PC-3 (cell line): ENCODE results near the gene PSRC1. TPM values are rescaled to one million over a fixed set of nuclear protein-coding genes. Genes with fewer than 3 reads are reported as not detected.

Source experiments
- ATAC-seq: fragments of 200-7000 bp; cut with Tn5 transposase; 2 replicates; pipeline ENCODE4 v1.9.1; 2020; ENCODE audit warnings: mild to moderate bottlenecking, moderate library complexity
- BruUV-seq: library from RNA; stranded (reverse); fragments of 400-500 nt; replicated peaks from 2 replicates; lab custom pipeline; 2021; lab: Mats Ljungman, UMichigan
- CTCF ChIA-PET: fragments of 300-600 bp; sonication (Branson Sonifier 250); formaldehyde crosslinking; loops from one replicate; lab custom pipeline; 2022; ENCODE audit warnings: antibody characterized with exemption; lab: Charles Lee
- POLR2A ChIA-PET: fragments of 300-600 bp; sonication (Branson Sonifier 250); formaldehyde crosslinking; loops from one replicate; lab custom pipeline; 2022; ENCODE audit warnings: antibody characterized with exemption; ENCODE audit not compliant: unreplicated experiment; lab: Charles Lee
- DNase-seq: peaks from one replicate; pipeline ENCODE4 v3.0.0-alpha.2; 2015
- H2AFZ ChIP-seq: fragments of 300-600 bp; sonication (generic); 2 replicates; pipeline ENCODE4 v1.6.0; 2016; ENCODE audit warnings: antibody characterized with exemption, low read length
- H3F3A ChIP-seq: fragments of 300-600 bp; sonication (generic); one replicate; pipeline ENCODE4 v1.6.0; 2017; ENCODE audit warnings: antibody characterized with exemption, low read length, control low read depth, mild to moderate bottlenecking; ENCODE audit not compliant: unreplicated experiment
- H3K27ac ChIP-seq: fragments of 300-600 bp; sonication (generic); 2 replicates; pipeline ENCODE4 v1.5.1; 2016; ENCODE audit warnings: mild to moderate bottlenecking, low read length
- H3K27me3 ChIP-seq: fragments of 300-600 bp; sonication (generic); 2 replicates; pipeline ENCODE4 v1.6.1; 2016; ENCODE audit warnings: low read length, mixed read lengths
- H3K36me3 ChIP-seq: fragments of 300-600 bp; sonication (generic); 2 replicates; pipeline ENCODE4 v1.6.1; 2016; ENCODE audit warnings: low read depth, mixed run types, low read length, mixed read lengths
- H3K4me1 ChIP-seq: fragments of 300-600 bp; sonication (generic); 2 replicates; pipeline ENCODE4 v1.5.1; 2016; ENCODE audit warnings: low read length; ENCODE audit not compliant: insufficient read depth
- H3K4me2 ChIP-seq: fragments of 300-600 bp; sonication (generic); 2 replicates; pipeline ENCODE4 v1.6.0; 2016; ENCODE audit warnings: low read length
- H3K4me3 ChIP-seq: fragments of 300-600 bp; sonication (generic); 2 replicates; pipeline ENCODE4 v1.5.1; 2016; ENCODE audit warnings: mild to moderate bottlenecking, low read length, mixed read lengths
- H3K79me2 ChIP-seq: fragments of 300-600 bp; sonication (generic); 2 replicates; pipeline ENCODE4 v1.6.1; 2017; ENCODE audit warnings: low read length, mixed read lengths
- H3K9ac ChIP-seq: fragments of 300-600 bp; sonication (generic); 2 replicates; pipeline ENCODE4 v1.6.0; 2016; ENCODE audit warnings: mild to moderate bottlenecking, low read length
- H3K9me2 ChIP-seq: fragments of 300-600 bp; sonication (generic); replicated peaks from 2 replicates; pipeline ENCODE4 v1.6.1; 2016; ENCODE audit warnings: mixed run types, low read length, mixed read lengths
- H3K9me3 ChIP-seq: fragments of 300-600 bp; sonication (generic); 2 replicates; pipeline ENCODE4 v1.6.1; 2016; ENCODE audit warnings: low read length, mixed read lengths
- H4K20me1 ChIP-seq: fragments of 300-600 bp; sonication (generic); 2 replicates; pipeline ENCODE4 v1.6.1; 2016; ENCODE audit warnings: low read length, mixed read lengths
- EZH2 ChIP-seq: fragments of 300-600 bp; sonication (generic); IDR thresholded peaks from one replicate; pipeline ENCODE4 v1.6.1; 2017; ENCODE audit warnings: antibody characterized with exemption, mild to moderate bottlenecking, low read length; ENCODE audit not compliant: unreplicated experiment
- EZH2phosphoT487 ChIP-seq: fragments of 300-600 bp; sonication (generic); IDR thresholded peaks from 2 replicates; pipeline ENCODE4 v1.6.1; 2018; ENCODE audit warnings: mild to moderate bottlenecking, antibody characterized with exemption, low read length, borderline replicate concordance
- intact Hi-C: fragments of 100-400 bp; cut with micrococcal nuclease; formaldehyde crosslinking; loops from 2 replicates; pipeline ENCODE4 v1.9.0; 2023
- total RNA-seq: library from RNA; depleted of rRNA; stranded (reverse); fragments of >200 nt; gene quantifications from 2 replicates; pipeline ENCODE4 v1.2.3, GENCODE V29; 2014
- TF ChIP-seq, protein P1 (sequence below): fragments of 300-600 bp; sonication (generic); conservative IDR thresholded peaks from 2 replicates; pipeline ENCODE4 v1.5.1; 2017; ENCODE audit warnings: antibody characterized with exemption, low read depth, mild to moderate bottlenecking, low read length

The PSRC1 gene
- total RNA-seq, 1 experiment from 2014 or later: 33.8 TPM

DNA sequence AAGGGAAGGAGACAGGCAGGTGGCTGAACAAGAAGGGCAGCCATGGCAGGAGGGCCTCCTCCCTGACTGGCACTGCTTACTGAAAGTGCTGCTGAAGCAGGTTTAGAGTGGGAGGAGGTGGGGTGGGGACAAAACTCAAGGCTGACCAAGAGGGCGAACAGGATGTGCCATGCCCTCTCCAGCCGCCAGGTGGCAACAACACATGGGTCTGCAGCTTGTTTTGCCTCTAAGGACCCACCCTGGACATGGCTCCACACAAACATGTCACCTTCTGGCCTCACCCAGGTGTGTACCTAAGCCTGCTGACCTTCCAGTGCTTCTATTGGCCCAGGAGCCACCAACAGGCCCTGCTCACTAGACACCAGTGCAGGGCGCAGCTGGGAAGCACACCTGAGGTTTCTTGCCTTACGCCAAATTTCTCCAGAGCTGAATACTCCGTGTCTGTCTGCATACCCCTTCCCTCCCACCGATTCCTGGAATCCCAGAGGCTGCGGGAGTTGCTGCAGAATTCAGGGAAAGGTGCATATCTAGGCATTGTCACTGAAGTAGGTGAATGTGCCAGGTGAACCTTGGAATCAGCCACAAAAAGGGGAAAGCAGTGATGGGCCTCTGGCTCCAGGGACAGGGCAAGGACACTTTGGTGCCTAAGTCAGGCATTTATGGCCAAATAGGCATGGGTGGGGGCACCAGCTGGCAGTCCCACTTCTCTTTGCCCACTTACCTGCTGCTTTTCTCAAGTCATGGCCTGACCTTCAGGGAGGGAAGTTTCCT lies 5.3 kb downstream of the PSRC1 start:
- no peaks in the 10 kb centered on the region for H3K27me3 ChIP-seq
- intact Hi-C loops: loop anchor here (1.0 kb wide), 1 partner anchor 122 kb away; no protein-coding TSS in a partner anchor
- H3K4me3 ChIP-seq: no peak overlapping the region
- ChIA-PET CTCF (interaction anchor here (0.6 kb wide), 1 partner anchor 121 kb away, joined by 6 read pairs; no protein-coding TSS in a partner anchor), POLR2A (no interaction called here)
- TF ChIP-seq, protein P1, sequence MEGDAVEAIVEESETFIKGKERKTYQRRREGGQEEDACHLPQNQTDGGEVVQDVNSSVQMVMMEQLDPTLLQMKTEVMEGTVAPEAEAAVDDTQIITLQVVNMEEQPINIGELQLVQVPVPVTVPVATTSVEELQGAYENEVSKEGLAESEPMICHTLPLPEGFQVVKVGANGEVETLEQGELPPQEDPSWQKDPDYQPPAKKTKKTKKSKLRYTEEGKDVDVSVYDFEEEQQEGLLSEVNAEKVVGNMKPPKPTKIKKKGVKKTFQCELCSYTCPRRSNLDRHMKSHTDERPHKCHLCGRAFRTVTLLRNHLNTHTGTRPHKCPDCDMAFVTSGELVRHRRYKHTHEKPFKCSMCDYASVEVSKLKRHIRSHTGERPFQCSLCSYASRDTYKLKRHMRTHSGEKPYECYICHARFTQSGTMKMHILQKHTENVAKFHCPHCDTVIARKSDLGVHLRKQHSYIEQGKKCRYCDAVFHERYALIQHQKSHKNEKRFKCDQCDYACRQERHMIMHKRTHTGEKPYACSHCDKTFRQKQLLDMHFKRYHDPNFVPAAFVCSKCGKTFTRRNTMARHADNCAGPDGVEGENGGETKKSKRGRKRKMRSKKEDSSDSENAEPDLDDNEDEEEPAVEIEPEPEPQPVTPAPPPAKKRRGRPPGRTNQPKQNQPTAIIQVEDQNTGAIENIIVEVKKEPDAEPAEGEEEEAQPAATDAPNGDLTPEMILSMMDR: peak; percentile 81
- TF ChIP-seq EZH2phosphoT487: no peak
- H3K9me2 ChIP-seq: no peaks in the 10 kb centered on the region
- no peaks in the 10 kb centered on the region for H3K9me3 ChIP-seq
- no peak overlapping the region for H2AFZ ChIP-seq
- peak overlapping the region; percentile 95 for H3K27ac ChIP-seq
- H3K4me2 ChIP-seq: no peak overlapping the region
- DNase-seq: peak; percentile 70
- ATAC-seq: peak; percentile 3; the same call in 1 of the 2 replicates
- peaks cover 68% of the 10 kb centered on the region for H3K4me1 ChIP-seq
- H4K20me1 ChIP-seq: no peaks in the 10 kb centered on the region
- H3F3A ChIP-seq: peaks cover 10% of the 10 kb centered on the region
- H3K9ac ChIP-seq: no peak overlapping the region
- peaks cover 11% of the 10 kb centered on the region for H3K36me3 ChIP-seq
- H3K79me2 ChIP-seq: peaks cover 31% of the 10 kb centered on the region
- BruUV-seq: no TSS peak

DNA sequence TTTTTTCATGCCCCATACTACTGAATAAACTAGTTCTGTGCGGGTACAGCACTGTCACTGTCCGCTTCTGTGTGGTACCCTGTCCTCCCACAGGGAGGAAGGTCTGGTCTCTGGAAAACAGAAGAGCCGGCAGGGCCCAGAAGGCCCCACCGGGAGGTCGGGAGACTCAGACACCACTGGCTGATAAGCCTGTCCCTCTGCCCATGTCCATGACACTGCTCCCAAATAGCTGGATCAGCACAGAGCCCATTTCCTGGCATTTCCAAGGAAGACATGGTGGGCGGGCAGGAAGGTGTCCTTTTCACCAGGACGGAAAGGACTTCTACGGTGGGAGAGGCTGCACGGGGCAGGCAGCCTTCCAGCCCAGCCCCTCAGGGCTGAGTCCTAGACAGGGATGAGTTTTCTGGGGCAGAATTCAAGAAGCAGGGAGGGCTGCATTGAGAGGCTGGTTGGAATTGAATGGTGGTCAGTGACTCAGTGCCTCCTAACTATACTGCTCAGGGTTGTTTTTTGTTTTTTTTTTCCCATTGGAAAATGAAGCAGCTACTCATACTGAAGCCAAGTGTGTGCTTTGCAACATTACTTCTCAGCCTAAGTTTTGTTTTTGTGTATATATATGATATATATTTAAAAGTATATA lies 7.1 kb downstream of the PSRC1 start:
- TSS peak; percentile 49 for BruUV-seq
- peak overlapping the region; percentile 54 for H3K4me3 ChIP-seq
- POLR2A ChIA-PET: no interaction called here
- H3K79me2 ChIP-seq: peaks cover 13% of the 10 kb centered on the region
- peak; percentile 60 for DNase-seq
- intact Hi-C loops: loop anchor here (1.0 kb wide), 1 partner anchor 7 kb away; the partner anchor contains the start of gene PSRC1
- H3K4me2 ChIP-seq: peak overlapping the region; percentile 80
- H3K27me3 ChIP-seq: no peaks in the 10 kb centered on the region
- peak overlapping the region; percentile 81 for H3K9ac ChIP-seq
- H3K27ac ChIP-seq: peak overlapping the region; percentile 95
- TF ChIP-seq EZH2 (no peak), EZH2phosphoT487 (no peak)
- TF ChIP-seq, protein P1: no peak
- H3K9me2 ChIP-seq: no peaks in the 10 kb centered on the region
- CTCF ChIA-PET: interaction anchor here (0.7 to 1.0 kb wide), 2 partner anchors 116 to 122 kb away, joined by 3 read pairs; no protein-coding TSS in a partner anchor
- ATAC-seq: peak; percentile 2; the same call in 1 of the 2 replicates
- H3F3A ChIP-seq: peaks cover 10% of the 10 kb centered on the region
- H3K36me3 ChIP-seq: peaks cover 8% of the 10 kb centered on the region
- H3K4me1 ChIP-seq: peaks cover 55% of the 10 kb centered on the region
- no peaks in the 10 kb centered on the region for H4K20me1 ChIP-seq
- H3K9me3 ChIP-seq: no peaks in the 10 kb centered on the region
- H2AFZ ChIP-seq: peak overlapping the region; percentile 45; the same call in 1 of the 2 replicates
